Uterus (tissue), 4 donors: ENCODE data around the gene TTLL6. TPM values are rescaled to one million over a fixed set of nuclear protein-coding genes. Genes with fewer than 3 reads are reported as not detected.
A peak's percentile ranks its signal among the peaks of the same experiment; 100 is the strongest.
"Not testable (repeated sequence)": the region's sequence is repeated elsewhere in the genome, so short reads cannot be mapped to it uniquely, and the experiment has no call there.

Experiments used
- DNase-seq, 2 donors: peaks; one replicate each; pipeline ENCODE4 v3.0.0-alpha.2; 2019 to 2020
- H3K27ac ChIP-seq, 2 donors: fragments of 200-600 bp; sonication (generic); 1 replicate in 1 of 2; 2 replicates in 1 of 2; pipeline ENCODE4 v1.5.1; 2016 to 2018
- H3K27me3 ChIP-seq, 2 donors: fragments of 200-600 bp; sonication (generic); one replicate each; pipeline ENCODE4 v1.5.1; 2018 to 2019; ENCODE audit warnings: control low read depth in 1 of 2
- H3K36me3 ChIP-seq, 2 donors: fragments of 200-600 bp; sonication (generic); one replicate each; pipeline ENCODE4 v1.5.1; 2019; ENCODE audit warnings: control low read depth in 1 of 2
- H3K4me1 ChIP-seq, 2 donors: fragments of 200-600 bp; sonication (generic); one replicate each; pipeline ENCODE4 v1.5.1; 2018 to 2019; ENCODE audit warnings: control low read depth in 1 of 2
- H3K4me3 ChIP-seq, 2 donors: fragments of 200-600 bp; sonication (generic); 1 replicate in 1 of 2; 2 replicates in 1 of 2; pipeline ENCODE4 v1.5.1; 2018 to 2019; ENCODE audit warnings: mild to moderate bottlenecking in 1 of 2
- H3K9me3 ChIP-seq, 2 donors: fragments of 200-600 bp; sonication (generic); one replicate each; pipeline ENCODE4 v1.5.1; 2019; ENCODE audit warnings: control low read depth in 1 of 2
- POLR2A ChIP-seq, 2 donors: fragments of 450-650 bp; IDR thresholded peaks; one replicate each; pipeline ENCODE4 v1.6.1; 2016; ENCODE audit warnings: antibody characterized with exemption in 2 of 2, mild to moderate bottlenecking in 1 of 2, moderate library complexity in 1 of 2
- intact Hi-C: fragments of 100-400 bp; cut with DNase I; formaldehyde crosslinking; loops from one replicate; pipeline ENCODE4 v1.15.1; 2023; ENCODE audit warnings: low total_unique reads
- total RNA-seq, 4 donors: library from RNA; depleted of rRNA in 3 of 4; stranded (reverse); fragments of >200 nt in 3 of 4; gene quantifications; one replicate each; pipeline versions ENCODE4 v1.1.0 to v1.2.4, GENCODE V29; 2014 to 2023
- TF ChIP-seq, protein P1 (sequence below), 4 experiments: fragments of 200-600 bp in 2 of 4; fragments of 450-650 bp in 2 of 4; sonication (generic) in 2 of 4; IDR thresholded peaks; one replicate each; pipeline ENCODE4 v1.5.1; 2016 to 2019; ENCODE audit warnings: antibody characterized with exemption in 4 of 4, mild to moderate bottlenecking in 2 of 4, moderate library complexity in 1 of 4
- donor health status: DM: yes; HTN: yes; CAD: no.

Gene TTLL6
- total RNA-seq, 4 donors from 2014 or later, result 0.41 to 0.91 TPM; not detected in 2

DNA sequence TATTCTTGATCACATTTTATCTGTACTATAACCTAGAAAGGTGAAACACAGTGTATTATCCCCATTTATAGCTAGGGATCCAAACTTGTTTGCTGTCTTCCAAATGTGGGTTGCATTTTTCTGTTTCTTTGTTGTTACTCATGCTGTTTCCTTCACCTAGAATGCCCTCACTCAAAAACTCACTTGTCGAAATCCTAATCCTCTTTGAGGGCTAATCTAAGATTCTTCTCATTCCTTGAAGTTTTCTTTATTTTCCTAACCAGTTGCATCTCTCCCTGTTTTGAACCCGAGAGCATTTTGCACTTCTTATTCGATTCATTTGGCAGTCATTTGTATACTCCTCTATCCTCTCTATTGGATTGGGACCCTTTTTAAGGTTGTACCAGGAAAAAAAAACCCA lies 23.4 kb upstream of the TTLL6 start:
- Histone ChIP-seq H3K9me3 (no peaks in the 10 kb centered on the region), H3K4me3 (no peak overlapping the region), H3K4me1 (peaks cover 12 to 18% of the 10 kb centered on the region in 2 donors), H3K36me3 (no peaks in the 10 kb centered on the region), H3K27ac (peak overlapping the region; percentile 88 to 89), H3K27me3 (no peaks in the 10 kb centered on the region)
- intact Hi-C loops, result no loop called here
- TF ChIP-seq POLR2A (IDR thresholded peaks at IDR 0.05), result no peak
- TF ChIP-seq, protein P1, sequence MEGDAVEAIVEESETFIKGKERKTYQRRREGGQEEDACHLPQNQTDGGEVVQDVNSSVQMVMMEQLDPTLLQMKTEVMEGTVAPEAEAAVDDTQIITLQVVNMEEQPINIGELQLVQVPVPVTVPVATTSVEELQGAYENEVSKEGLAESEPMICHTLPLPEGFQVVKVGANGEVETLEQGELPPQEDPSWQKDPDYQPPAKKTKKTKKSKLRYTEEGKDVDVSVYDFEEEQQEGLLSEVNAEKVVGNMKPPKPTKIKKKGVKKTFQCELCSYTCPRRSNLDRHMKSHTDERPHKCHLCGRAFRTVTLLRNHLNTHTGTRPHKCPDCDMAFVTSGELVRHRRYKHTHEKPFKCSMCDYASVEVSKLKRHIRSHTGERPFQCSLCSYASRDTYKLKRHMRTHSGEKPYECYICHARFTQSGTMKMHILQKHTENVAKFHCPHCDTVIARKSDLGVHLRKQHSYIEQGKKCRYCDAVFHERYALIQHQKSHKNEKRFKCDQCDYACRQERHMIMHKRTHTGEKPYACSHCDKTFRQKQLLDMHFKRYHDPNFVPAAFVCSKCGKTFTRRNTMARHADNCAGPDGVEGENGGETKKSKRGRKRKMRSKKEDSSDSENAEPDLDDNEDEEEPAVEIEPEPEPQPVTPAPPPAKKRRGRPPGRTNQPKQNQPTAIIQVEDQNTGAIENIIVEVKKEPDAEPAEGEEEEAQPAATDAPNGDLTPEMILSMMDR (IDR thresholded peaks at IDR 0.05), result no peak
- DNase-seq, result no peak

DNA sequence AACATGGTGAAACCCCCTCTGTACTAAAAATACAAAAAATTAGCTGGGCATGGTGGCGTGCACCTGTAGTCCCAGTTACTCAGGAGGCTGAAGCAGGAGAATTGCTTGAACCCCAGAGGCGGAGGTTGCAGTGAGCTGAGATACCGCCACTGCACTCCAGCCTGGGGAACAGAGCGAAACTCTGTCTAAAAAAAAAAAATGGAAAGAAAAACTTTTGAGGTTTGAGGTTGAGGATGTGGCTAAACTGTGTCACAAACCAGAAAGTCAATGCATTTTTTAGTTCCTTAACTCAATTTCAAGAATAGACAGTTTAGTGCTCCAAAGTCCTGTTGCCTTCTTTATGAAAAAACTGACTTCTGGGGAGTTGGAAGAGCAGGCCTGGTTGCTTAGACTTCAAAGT lies 20.4 kb upstream of the TTLL6 start:
- Histone ChIP-seq H3K27ac (peak overlapping the region in 1 of 2 donors; percentile 2), H3K4me1 (peaks cover 18 to 20% of the 10 kb centered on the region in 2 donors)
- H3K27me3 ChIP-seq, H3K4me3 ChIP-seq, intact Hi-C loops, H3K36me3 ChIP-seq, DNase-seq, H3K9me3 ChIP-seq: not testable (repeated sequence)

DNA sequence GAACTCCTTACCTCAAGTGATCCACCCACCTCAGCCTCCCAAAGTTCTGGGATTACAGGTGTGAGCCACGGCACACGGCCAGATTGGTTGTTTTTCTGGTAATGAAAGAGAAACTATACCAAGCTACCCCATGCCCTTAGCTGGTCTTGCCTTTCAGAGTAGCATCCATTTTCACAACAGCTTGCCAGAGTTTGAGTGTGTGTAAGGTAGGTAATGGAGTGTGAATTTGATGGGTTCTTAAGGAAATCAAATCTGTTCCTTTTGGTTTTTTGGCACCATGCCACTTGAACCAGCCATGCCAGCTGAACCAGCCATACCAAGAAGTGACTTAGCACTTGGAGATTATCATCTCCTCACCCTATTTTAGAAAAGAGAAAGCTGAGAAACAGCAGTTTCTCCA lies 18.9 kb upstream of the TTLL6 start:
- no peak for TF ChIP-seq POLR2A (IDR thresholded peaks at IDR 0.05)
- TF ChIP-seq, protein P1 (IDR thresholded peaks at IDR 0.05), result no peak
- no peaks in the 10 kb centered on the region for H3K27me3 ChIP-seq
- H3K36me3 ChIP-seq, result no peaks in the 10 kb centered on the region
- no peak for DNase-seq
- intact Hi-C loops, result no loop called here
- H3K4me3 ChIP-seq, result no peak overlapping the region
- no peaks in the 10 kb centered on the region for H3K9me3 ChIP-seq
- no peak overlapping the region for H3K27ac ChIP-seq
- H3K4me1 ChIP-seq, result peaks cover 21 to 23% of the 10 kb centered on the region in 2 donors

DNA sequence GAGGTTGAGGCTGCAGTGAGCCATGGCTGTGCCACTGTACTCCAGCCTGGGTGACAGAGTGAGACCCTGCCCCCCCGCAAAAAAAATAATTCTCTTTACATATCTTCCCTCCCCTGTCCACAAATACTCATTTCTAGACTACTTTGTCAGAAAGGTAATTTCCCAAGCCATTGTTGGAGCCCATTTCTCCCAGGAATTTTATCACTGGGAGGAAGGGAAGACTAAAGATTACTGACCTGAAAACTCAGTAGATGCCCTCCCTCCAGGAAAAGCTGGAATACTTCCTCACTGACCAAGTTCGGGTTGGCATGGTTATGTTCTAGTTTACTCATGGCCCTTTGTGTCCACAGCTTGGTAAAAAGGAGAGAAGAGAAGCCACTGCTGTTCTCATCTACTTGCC lies 17.9 kb upstream of the TTLL6 start:
- H3K9me3 ChIP-seq, result no peaks in the 10 kb centered on the region
- H3K4me3 ChIP-seq, result no peak overlapping the region
- no peaks in the 10 kb centered on the region for H3K36me3 ChIP-seq
- DNase-seq, result no peak
- peaks cover 12 to 13% of the 10 kb centered on the region in 2 donors for H3K4me1 ChIP-seq
- TF ChIP-seq, protein P1 (IDR thresholded peaks at IDR 0.05), result no peak
- TF ChIP-seq POLR2A (IDR thresholded peaks at IDR 0.05), result no peak
- no peaks in the 10 kb centered on the region for H3K27me3 ChIP-seq
- intact Hi-C loops, result no loop called here
- H3K27ac ChIP-seq, result no peak overlapping the region

DNA sequence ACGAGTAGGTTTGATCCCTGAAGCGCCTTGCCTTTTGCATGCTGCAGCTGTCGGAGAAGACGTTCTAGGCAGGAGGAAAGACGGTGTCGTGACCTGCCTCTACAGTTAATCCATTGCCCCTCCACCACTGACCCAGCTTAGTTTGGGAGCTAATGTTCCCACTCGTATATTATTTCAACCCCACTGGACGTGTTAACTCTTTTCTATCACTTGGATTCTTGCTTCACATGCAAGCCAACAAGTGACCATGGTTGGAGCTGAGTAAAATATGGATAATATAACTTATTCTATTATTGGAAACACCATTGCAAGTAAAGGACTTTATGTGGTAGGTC lies 14.5 kb upstream of the TTLL6 start:
- intact Hi-C loops, result no loop called here
- no peak for TF ChIP-seq POLR2A (IDR thresholded peaks at IDR 0.05)
- TF ChIP-seq, protein P1 (IDR thresholded peaks at IDR 0.05), result no peak
- peak overlapping the region; percentile 90 to 92 for H3K27ac ChIP-seq
- no peaks in the 10 kb centered on the region for H3K27me3 ChIP-seq
- H3K36me3 ChIP-seq, result no peaks in the 10 kb centered on the region
- H3K4me3 ChIP-seq, result peak overlapping the region; percentile 78 to 83
- H3K9me3 ChIP-seq, result no peaks in the 10 kb centered on the region
- no peak for DNase-seq
- H3K4me1 ChIP-seq, result peaks cover 3 to 12% of the 10 kb centered on the region in 2 donors
